Measurements from ENCODE around the gene DUOXA2. TPM values are rescaled to one million over a fixed set of nuclear protein-coding genes. Genes with fewer than 3 reads are reported as not detected.

DUOXA2 gene
- total and polyA plus RNA-seq, 2 donors from 2014 or later = 0.37 TPM; not detected in 1

DNA sequence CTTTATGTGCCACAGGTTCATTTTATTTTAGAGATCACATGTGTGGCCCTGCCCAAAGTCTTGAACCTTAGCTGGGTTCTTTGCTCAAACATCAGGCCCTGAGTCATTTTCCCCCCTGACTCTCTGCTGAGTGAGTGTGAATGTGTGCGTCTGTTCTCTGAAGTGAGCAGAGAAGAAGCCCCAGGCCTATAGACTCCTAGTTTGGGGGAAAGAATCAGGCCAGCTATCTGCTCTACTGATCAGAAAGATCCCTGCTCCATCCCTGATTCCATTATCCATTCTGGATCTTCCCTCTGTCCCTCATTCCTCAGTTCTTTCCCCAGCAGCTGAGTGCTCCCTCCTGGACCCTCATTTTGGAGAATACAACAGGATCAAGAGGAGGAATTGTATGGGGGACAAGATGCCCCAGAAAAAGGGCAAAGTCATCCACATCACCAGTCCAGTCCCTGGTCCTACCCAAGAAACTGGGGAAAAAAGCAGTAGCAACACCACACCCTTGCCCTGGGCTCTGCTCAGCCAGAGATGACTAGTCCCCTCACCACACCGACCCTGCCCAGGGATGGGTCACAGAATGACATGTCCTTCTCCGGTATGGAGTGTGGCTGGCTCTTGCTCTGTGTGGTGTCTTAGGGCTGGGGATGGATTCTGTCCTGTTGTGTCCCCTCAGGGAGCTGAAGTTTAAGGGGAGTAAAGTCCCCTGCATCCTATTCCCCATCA, 18.9 kb downstream of the DUOXA2 start:
- H3K9ac ChIP-seq (ENCODE audit: low read length in 3 of 3) = no peak overlapping the region
- intact Hi-C loops (cut with DNase I) = no loop called here
- no peak overlapping the region for H3K4me3 ChIP-seq (ENCODE audit: low read length in 3 of 3)
- TF ChIP-seq, protein P1, sequence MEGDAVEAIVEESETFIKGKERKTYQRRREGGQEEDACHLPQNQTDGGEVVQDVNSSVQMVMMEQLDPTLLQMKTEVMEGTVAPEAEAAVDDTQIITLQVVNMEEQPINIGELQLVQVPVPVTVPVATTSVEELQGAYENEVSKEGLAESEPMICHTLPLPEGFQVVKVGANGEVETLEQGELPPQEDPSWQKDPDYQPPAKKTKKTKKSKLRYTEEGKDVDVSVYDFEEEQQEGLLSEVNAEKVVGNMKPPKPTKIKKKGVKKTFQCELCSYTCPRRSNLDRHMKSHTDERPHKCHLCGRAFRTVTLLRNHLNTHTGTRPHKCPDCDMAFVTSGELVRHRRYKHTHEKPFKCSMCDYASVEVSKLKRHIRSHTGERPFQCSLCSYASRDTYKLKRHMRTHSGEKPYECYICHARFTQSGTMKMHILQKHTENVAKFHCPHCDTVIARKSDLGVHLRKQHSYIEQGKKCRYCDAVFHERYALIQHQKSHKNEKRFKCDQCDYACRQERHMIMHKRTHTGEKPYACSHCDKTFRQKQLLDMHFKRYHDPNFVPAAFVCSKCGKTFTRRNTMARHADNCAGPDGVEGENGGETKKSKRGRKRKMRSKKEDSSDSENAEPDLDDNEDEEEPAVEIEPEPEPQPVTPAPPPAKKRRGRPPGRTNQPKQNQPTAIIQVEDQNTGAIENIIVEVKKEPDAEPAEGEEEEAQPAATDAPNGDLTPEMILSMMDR (IDR thresholded peaks at IDR 0.05; ENCODE audit: borderline replicate concordance, extremely low read depth, insufficient read depth) = no peak
- H3K4me1 ChIP-seq (ENCODE audit: control insufficient read depth in 2 of 3, insufficient read depth in 2 of 3, low read depth in 1 of 3, low read length in 3 of 3) = peaks cover 0 to 6% (median 0%) of the 10 kb centered on the region in 3 donors
- H3K36me3 ChIP-seq (ENCODE audit: control insufficient read depth in 2 of 3, insufficient read depth in 3 of 3, low read length in 3 of 3) = no peaks in the 10 kb centered on the region
- H3K9me3 ChIP-seq (ENCODE audit: control insufficient read depth in 2 of 3, insufficient read depth in 1 of 3, low read length in 3 of 3) = no peaks in the 10 kb centered on the region
- DNase-seq (no peak), FAIRE-seq (no peak)
- H3K27ac ChIP-seq (ENCODE audit: low read depth in 2 of 2, low read length in 2 of 2) = no peak overlapping the region
- peaks cover 18% of the 10 kb centered on the region for H3K27me3 ChIP-seq (ENCODE audit: control insufficient read depth, insufficient read depth, low read length)

GRCh38 chr15:45133561-45133920, 19.4 kb downstream of the DUOXA2 start:
- TF ChIP-seq, protein P1 (IDR thresholded peaks at IDR 0.05; ENCODE audit: borderline replicate concordance, extremely low read depth, insufficient read depth) = no peak
- no peak overlapping the region for H3K27ac ChIP-seq (ENCODE audit: low read depth in 2 of 2, low read length in 2 of 2)
- H3K36me3 ChIP-seq (ENCODE audit: control insufficient read depth in 2 of 3, insufficient read depth in 3 of 3, low read length in 3 of 3) = no peaks in the 10 kb centered on the region
- no peak overlapping the region for H3K4me3 ChIP-seq (ENCODE audit: low read length in 3 of 3)
- FAIRE-seq (no peak), DNase-seq (peak; percentile 19 to 79 (median 61))
- H3K4me1 ChIP-seq (ENCODE audit: control insufficient read depth in 2 of 3, insufficient read depth in 2 of 3, low read depth in 1 of 3, low read length in 3 of 3) = peaks cover 0 to 6% (median 0%) of the 10 kb centered on the region in 3 donors
- peaks cover 15% of the 10 kb centered on the region for H3K27me3 ChIP-seq (ENCODE audit: control insufficient read depth, insufficient read depth, low read length)
- intact Hi-C loops (cut with DNase I) = no loop called here
- H3K9me3 ChIP-seq (ENCODE audit: control insufficient read depth in 2 of 3, insufficient read depth in 1 of 3, low read length in 3 of 3) = no peaks in the 10 kb centered on the region
- no peak overlapping the region for H3K9ac ChIP-seq (ENCODE audit: low read length in 3 of 3)

- peaks cover 13% of the 10 kb centered on the region for H3K27me3 ChIP-seq (ENCODE audit: control insufficient read depth, insufficient read depth, low read length)
- H3K9ac ChIP-seq (ENCODE audit: low read length in 3 of 3) = no peak overlapping the region
- FAIRE-seq = no peak
- H3K4me3 ChIP-seq (ENCODE audit: low read length in 3 of 3) = no peak overlapping the region
- DNase-seq = no peak
- intact Hi-C loops (cut with DNase I) = no loop called here
- H3K27ac ChIP-seq (ENCODE audit: low read depth in 2 of 2, low read length in 2 of 2) = no peak overlapping the region
- H3K9me3 ChIP-seq (ENCODE audit: control insufficient read depth in 2 of 3, insufficient read depth in 1 of 3, low read length in 3 of 3) = no peaks in the 10 kb centered on the region
- TF ChIP-seq, protein P1 (IDR thresholded peaks at IDR 0.05; ENCODE audit: borderline replicate concordance, extremely low read depth, insufficient read depth) = no peak
- peaks cover 0 to 6% (median 0%) of the 10 kb centered on the region in 3 donors for H3K4me1 ChIP-seq (ENCODE audit: control insufficient read depth in 2 of 3, insufficient read depth in 2 of 3, low read depth in 1 of 3, low read length in 3 of 3)
- no peaks in the 10 kb centered on the region for H3K36me3 ChIP-seq (ENCODE audit: control insufficient read depth in 2 of 3, insufficient read depth in 3 of 3, low read length in 3 of 3)
Measured at GRCh38 chr15:45134046-45134445, 19.9 kb downstream of the DUOXA2 start.
